GM12891 (cell line): ENCODE data around the gene UBE2G1.
A peak's percentile ranks its signal among the peaks of the same experiment; 100 is the strongest.

Experiments
- DNase-seq: peaks from one replicate; pipeline ENCODE4 v3.0.0; 2011; ENCODE audit warnings: low spot score; ENCODE audit not compliant: insufficient read length
- FAIRE-seq: peaks from 2 replicates; lab custom pipeline; 2011; peaks lifted over from hg19 to GRCh38; lab: Jason Lieb, UNC
- PAX5 ChIP-seq: IDR thresholded peaks from 2 replicates; pipeline ENCODE4 v1.6.1; 2011; ENCODE audit warnings: low read length, moderate library complexity, mild to moderate bottlenecking; ENCODE audit not compliant: insufficient read depth, severe bottlenecking
- POLR2A ChIP-seq: IDR thresholded peaks from 2 replicates; pipeline ENCODE4 v1.6.1; 2011; ENCODE audit warnings: low read depth, low read length, control low read depth
- POLR2AphosphoS5 ChIP-seq: IDR thresholded peaks from 2 replicates; pipeline ENCODE4 v1.6.1; 2011; ENCODE audit warnings: low read depth, low read length, control low read depth
- POU2F2 ChIP-seq: IDR thresholded peaks from 2 replicates; pipeline ENCODE4 v1.6.1; 2011; ENCODE audit warnings: low read depth, mild to moderate bottlenecking, control low read depth, low read length, moderate library complexity
- SPI1 ChIP-seq: IDR thresholded peaks from 2 replicates; pipeline ENCODE4 v1.6.1; 2011; ENCODE audit warnings: low read depth, low read length, control low read depth
- TAF1 ChIP-seq: IDR thresholded peaks from 2 replicates; pipeline ENCODE4 v1.6.1; 2011; ENCODE audit warnings: low read depth, low read length, control low read depth

UBE2G1 gene

DNA sequence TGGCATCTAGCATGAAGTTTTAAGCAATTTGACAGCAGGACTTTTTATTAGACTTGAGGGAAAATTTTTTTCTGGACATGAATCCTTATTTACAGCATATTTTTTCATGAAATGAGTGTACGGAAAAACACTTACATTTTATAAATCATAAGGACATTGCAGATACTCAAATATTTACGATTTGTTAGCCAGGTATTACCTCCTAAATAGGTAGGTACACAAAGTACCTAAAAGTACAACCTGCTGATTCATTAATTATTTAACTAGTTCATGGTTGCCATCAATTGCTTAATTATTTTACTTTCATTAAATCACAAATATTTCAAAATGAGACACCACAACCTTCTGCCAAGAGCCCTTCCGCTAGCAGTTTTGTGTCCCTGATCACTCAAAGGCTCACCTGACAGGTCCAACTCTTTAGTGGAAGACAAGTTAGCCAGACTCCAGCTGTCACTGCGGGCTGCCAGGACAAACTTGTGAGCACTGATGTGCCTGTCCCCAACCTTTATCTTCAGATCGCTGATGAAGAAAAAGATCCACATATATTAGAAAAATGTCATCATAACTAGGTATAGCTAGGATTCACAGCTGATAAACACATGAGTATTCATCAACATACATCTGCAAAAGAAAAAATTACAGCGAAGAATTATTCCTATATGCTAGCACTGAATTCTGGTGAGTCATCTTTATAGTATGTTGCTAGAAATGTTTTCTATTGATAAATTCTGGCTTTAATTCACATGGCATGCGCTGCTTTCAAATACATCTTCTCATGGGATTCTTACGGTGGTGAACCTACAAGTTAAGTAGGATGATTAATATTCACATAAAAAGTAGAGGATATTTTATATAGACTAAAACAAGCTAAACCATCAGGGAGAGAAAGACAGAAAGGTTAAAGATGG is 130.8 kb downstream of the UBE2G1 start:
- TF ChIP-seq POLR2A (no peak), POLR2AphosphoS5 (no peak), PAX5 (no peak), TAF1 (no peak), SPI1 (no peak), POU2F2 (no peak)
- FAIRE-seq (no peak), DNase-seq (no peak)

DNA sequence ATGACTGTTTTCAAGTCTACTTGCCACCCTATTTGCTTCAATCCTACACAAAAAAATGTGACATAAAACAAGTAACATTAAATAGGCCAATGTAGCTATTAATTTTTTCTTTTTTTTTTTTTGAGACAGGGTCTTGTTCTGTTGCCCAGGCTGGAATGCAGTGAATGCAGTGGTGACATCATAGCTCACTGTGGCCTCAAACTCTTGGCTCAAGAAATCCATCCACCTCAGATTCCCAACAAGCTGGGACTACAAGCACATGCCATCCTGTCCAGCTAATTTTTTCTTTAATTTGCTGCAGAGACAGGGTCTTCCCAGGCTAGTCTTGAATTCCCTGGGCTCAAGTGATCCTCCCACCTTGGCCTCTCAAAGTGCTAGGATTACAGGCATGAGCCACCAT is 132.1 kb downstream of the UBE2G1 start:
- DNase-seq (no peak), FAIRE-seq (no peak)
- TF ChIP-seq TAF1 (no peak), POLR2AphosphoS5 (no peak), PAX5 (no peak), POLR2A (no peak), SPI1 (no peak), POU2F2 (no peak)

DNA sequence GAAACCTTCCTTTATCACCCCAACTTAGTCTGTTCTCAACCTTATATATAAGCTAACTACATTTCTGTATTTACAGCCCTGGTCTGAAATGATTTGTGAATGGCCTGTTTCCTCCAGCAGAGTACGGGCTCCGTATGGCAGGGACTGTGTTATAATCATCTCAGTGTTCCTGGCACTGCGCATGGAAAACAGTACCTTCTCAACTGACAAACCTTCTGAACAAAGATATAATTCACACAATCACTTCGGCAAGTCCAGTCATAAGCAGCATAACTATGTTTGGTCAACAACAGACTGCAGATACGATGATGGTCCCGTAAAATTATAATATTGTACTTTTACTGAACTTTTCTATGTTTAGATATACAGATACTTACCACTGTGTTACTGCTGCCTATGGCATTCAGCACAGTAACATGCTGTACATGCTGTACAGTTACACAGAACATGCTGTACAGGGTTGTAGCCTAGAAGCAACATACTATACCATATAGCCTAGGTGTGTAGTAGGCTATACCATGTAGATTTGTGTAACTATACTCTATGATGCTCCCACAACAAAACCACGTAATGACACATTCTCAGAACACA is 132.7 kb downstream of the UBE2G1 start:
- no peak for TF ChIP-seq TAF1
- TF ChIP-seq SPI1: no peak
- TF ChIP-seq POU2F2: no peak
- no peak for TF ChIP-seq PAX5
- peak; percentile 55 for FAIRE-seq

DNA sequence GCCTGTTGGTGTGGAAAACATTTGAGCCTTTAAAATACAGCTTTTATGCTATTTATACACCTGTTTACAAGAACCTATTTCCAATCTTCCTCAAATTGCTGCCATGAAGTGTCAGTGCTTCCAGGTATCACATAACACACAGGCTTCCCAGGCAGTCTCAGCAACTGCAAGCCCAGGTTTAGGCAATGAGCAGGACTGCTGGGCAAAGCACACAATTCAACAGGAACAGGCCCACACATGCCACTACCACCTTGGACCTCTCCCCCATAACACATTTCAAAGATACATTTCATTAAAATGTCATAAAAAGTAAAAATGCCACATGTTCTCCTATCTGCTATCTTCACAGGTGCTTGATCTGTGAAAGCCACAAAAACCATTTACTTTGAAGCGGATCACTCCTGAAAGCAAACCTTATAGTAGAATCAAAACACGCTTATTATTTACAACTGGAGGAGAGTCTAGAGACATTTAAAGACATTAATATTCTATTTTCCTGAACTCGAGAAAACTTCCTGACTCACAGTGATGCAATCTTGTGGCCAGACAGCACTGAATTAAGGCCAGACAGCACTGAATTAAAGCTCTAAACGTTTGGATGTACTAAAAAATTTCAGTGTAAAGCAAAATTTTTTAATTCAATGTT is 134.2 kb downstream of the UBE2G1 start:
- TF ChIP-seq SPI1: no peak
- TF ChIP-seq PAX5: no peak
- TF ChIP-seq POLR2A: no peak
- no peak for TF ChIP-seq POLR2AphosphoS5
- TF ChIP-seq POU2F2: no peak
- no peak for TF ChIP-seq TAF1
- FAIRE-seq (no peak), DNase-seq (no peak)

More for the DNA sequence above, 132.7 kb downstream of the UBE2G1 start:
- DNase-seq: no peak

DNA sequence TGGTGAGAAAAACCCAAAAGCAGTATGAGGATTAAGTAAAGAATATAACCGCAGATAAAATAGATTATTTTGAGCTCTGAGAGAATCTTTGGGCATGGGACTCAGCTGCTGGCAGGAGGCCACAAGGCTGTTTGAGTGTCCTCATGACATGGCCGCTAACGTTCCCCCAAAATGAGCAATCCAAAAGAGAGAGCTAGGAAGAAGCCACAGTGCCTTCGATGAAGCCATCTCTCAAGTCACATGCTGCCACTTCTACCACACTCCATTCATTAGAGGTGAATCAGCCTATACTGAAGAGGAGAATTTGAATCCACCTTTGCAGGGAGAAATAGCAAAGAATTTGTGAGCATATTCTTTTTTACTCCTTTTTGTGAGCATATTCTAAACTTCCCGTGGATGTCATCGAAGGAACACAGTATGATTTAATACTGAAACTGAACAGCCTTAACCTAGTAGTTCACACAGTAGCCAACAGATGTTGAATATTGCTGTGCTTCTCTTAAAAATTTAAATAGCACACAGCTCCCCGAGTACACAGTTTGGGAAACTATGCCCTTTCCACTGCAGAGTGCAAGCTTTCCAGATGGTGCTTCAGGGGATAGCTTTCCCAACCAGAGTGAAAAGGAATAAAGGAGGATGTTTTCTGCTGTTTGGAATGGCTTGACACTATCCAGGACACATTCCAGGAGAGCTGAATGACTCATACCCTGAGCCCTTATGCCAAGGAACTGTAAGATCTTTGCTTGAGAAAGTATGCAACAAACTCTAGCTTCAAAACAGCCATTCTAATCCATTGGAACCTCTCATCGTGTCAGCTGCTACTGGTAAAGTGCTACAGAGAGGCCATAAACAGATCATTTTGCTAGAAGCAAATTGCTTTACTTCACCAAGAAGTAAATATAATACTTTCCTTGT is 136.6 kb downstream of the UBE2G1 start:
- FAIRE-seq: no peak
- no peak for DNase-seq
- no peak for TF ChIP-seq POU2F2
- no peak for TF ChIP-seq POLR2AphosphoS5
- no peak for TF ChIP-seq TAF1
- TF ChIP-seq SPI1: no peak
- no peak for TF ChIP-seq POLR2A
- no peak for TF ChIP-seq PAX5

DNA sequence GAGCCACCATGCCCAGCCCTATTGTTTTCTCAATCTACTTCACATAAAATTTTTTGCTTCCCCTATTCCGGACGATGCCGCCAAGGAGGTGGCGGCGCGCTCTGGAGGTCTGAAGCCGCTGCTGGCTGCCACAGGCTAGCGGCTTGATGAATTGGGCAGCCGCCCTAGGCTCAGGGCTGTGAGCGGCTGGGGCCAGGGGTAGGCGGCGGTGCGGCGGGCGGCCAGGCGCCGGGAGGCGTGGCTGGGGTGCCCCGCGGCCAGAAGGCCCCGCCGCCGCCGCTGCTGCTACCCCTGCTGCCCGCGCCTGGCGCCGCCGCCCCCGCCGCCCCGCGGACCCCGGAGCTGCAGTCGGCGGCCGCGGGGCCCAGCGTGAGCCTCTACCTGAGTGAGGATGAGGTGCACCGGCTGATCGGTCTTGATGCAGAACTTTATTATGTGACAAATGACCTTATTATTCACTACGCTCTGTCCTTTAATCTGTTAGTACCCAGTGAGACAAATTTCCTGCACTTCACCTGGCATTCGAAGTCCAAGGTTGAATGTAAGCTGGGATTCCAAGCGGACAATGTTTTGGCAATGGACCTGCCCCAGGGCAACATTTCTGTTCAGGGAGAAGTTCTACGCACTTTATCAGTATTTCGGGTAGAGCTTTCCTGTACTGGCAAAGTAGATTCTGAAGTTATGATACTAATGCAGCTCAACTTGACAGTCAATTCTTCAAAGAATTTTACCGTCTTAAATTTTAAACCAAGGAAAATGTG is 144.4 kb downstream of the UBE2G1 start:
- FAIRE-seq: peak; percentile 20
- TF ChIP-seq POLR2A (no peak), POU2F2 (no peak)
- DNase-seq: no peak

DNA sequence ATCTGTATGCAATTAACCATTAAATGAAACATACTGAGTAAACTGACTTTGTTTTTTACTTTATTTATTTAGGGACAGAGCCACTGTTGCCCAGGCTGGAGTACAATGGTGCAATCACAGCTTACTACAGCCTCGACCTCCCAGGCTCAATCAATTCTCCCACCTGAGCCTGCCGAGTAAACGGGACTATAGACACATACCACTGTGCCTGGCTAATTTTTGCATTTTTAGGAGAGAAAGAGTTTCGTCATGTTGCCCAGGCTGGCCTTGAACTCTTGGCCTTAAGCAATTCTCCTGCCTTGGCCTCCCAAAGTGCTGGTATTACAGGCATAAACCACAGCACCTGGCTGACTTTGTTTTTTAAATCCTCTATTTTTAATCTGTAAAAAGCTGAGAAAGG is 145.3 kb downstream of the UBE2G1 start:
- DNase-seq: no peak
- TF ChIP-seq PAX5: no peak
- no peak for TF ChIP-seq POU2F2
- no peak for TF ChIP-seq SPI1
- no peak for TF ChIP-seq TAF1
- no peak for TF ChIP-seq POLR2AphosphoS5
- no peak for TF ChIP-seq POLR2A
- FAIRE-seq: no peak

DNA sequence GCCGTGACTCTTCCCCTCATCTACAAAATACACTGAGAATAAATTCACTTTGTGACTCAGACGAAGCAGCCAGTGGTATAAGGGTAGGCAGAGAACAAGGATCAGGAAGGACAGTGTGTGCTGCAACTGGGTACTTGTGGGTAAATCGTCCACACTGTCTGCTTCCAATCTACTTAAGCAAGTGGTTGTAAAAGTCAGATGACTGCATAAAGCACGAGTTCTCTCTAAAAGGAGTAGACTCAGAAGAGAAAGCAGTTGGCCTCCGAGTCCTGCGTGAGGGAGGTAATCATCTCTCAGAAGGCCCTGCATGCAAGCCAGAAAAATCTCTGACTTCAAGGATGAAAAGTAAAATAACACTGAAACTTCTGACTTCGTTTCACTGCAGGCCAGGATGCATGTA is 145.8 kb downstream of the UBE2G1 start:
- TF ChIP-seq POLR2AphosphoS5 (no peak), SPI1 (no peak), POLR2A (no peak), POU2F2 (no peak), PAX5 (no peak), TAF1 (no peak)
- DNase-seq (no peak), FAIRE-seq (no peak)
